Upper lobe of right lung (tissue), 1 donor: ENCODE measurements around the gene SLC12A4. TPM values are rescaled to one million over a fixed set of nuclear protein-coding genes. Genes with fewer than 3 reads are reported as not detected.

ENCODE experiments used
- ATAC-seq: fragments of 200-7000 bp; cut with Tn5 transposase; one replicate; pipeline ENCODE4 v1.9.1; 2020; ENCODE audit warnings: mild to moderate bottlenecking, moderate library complexity
- DNase-seq: peaks from one replicate; pipeline ENCODE4 v3.0.0-alpha.2; 2020
- H3K27ac ChIP-seq: fragments of 200-600 bp; one replicate; pipeline ENCODE4 v1.8.0; 2022
- H3K27me3 ChIP-seq: fragments of 200-600 bp; one replicate; pipeline ENCODE4 v1.8.0; 2022; ENCODE audit warnings: mild to moderate bottlenecking
- H3K36me3 ChIP-seq: fragments of 200-600 bp; one replicate; pipeline ENCODE4 v1.8.0; 2022
- H3K4me1 ChIP-seq: fragments of 200-600 bp; one replicate; pipeline ENCODE4 v1.8.0; 2022
- H3K4me3 ChIP-seq: fragments of 200-600 bp; one replicate; pipeline ENCODE4 v1.8.0; 2022; ENCODE audit warnings: mild to moderate bottlenecking
- H3K9me3 ChIP-seq: fragments of 200-600 bp; one replicate; pipeline ENCODE4 v1.8.0; 2022
- CTCF ChIP-seq: fragments of 200-600 bp; IDR thresholded peaks from one replicate; pipeline ENCODE4 v1.8.0; 2022; ENCODE audit warnings: antibody characterized with exemption
- intact Hi-C: fragments of 100-400 bp; cut with DNase I; formaldehyde crosslinking; loops from one replicate; pipeline ENCODE4 v1.11.0; 2022
- total RNA-seq: library from RNA; stranded (reverse); fragmentation: NEBNext Ultra II Directional; extraction: Animal tissue kit (Norgen Biotek cat#: 25700); gene quantifications from one replicate; pipeline ENCODE4 v1.2.1, GENCODE V29; 2021
- donor health status: DM: no; HTN: yes; CAD: no; lungs with severe emphysema.

Gene SLC12A4
- total RNA-seq, 1 donor from 2014 or later: 102 TPM

GRCh38 chr16:67933805-67934204 is 34.6 kb downstream of the SLC12A4 start:
- Histone ChIP-seq H3K4me3 (no peak overlapping the region), H3K4me1 (peaks cover 17% of the 10 kb centered on the region), H3K36me3 (peaks cover 26% of the 10 kb centered on the region), H3K27ac (no peak overlapping the region), H3K9me3 (no peaks in the 10 kb centered on the region), H3K27me3 (no peaks in the 10 kb centered on the region)
- intact Hi-C loops: no loop called here
- TF ChIP-seq CTCF: no peak
- DNase-seq (no peak), ATAC-seq (no peak)

GRCh38 chr16:67932462-67932840 is 36.0 kb downstream of the SLC12A4 start:
- intact Hi-C loops: no loop called here
- Histone ChIP-seq H3K27ac (no peak overlapping the region), H3K4me1 (peaks cover 12% of the 10 kb centered on the region), H3K9me3 (no peaks in the 10 kb centered on the region), H3K4me3 (no peak overlapping the region), H3K36me3 (peaks cover 38% of the 10 kb centered on the region), H3K27me3 (no peaks in the 10 kb centered on the region)
- no peak for TF ChIP-seq CTCF
- no peak for DNase-seq
- ATAC-seq: no peak

GRCh38 chr16:67931712-67932461 is 36.5 kb downstream of the SLC12A4 start, which contains the start of gene CTRL:
Gene CTRL, minus strand, starts transcription at chr16:67931862. Its CDS starts 10 bp downstream, at chr16:67931852.
- Histone ChIP-seq H3K9me3 (no peaks in the 10 kb centered on the region), H3K27me3 (no peaks in the 10 kb centered on the region), H3K27ac (no peak within 1 kb of the TSS), H3K4me1 (peaks cover 7% of the 10 kb centered on the region), H3K4me3 (no peak within 1 kb of the TSS), H3K36me3 (peaks cover 42% of the 10 kb centered on the region)
- no peak for TF ChIP-seq CTCF
- DNase-seq (no peak), ATAC-seq (no peak)
- intact Hi-C loops: no loop called here

GRCh38 chr16:67930678-67931211 is 37.7 kb downstream of the SLC12A4 start:
- no peak for ATAC-seq

GRCh38 chr16:67930191-67930590 is 38.2 kb downstream of the SLC12A4 start:
- H3K4me1 ChIP-seq: peaks cover 15% of the 10 kb centered on the region
- no peaks in the 10 kb centered on the region for H3K9me3 ChIP-seq
- H3K36me3 ChIP-seq: peaks cover 42% of the 10 kb centered on the region
- no peak overlapping the region for H3K27ac ChIP-seq
- ATAC-seq (no peak), DNase-seq (no peak)
- intact Hi-C loops: no loop called here
- no peak for TF ChIP-seq CTCF
- no peaks in the 10 kb centered on the region for H3K27me3 ChIP-seq
- H3K4me3 ChIP-seq: no peak overlapping the region

More at GRCh38 chr16:67930678-67931211, 37.7 kb downstream of the SLC12A4 start:
- Histone ChIP-seq H3K27ac (no peak overlapping the region), H3K4me1 (peaks cover 15% of the 10 kb centered on the region), H3K27me3 (no peaks in the 10 kb centered on the region), H3K4me3 (no peak overlapping the region), H3K9me3 (no peaks in the 10 kb centered on the region), H3K36me3 (peaks cover 42% of the 10 kb centered on the region)
- TF ChIP-seq CTCF: no peak
- DNase-seq: no peak
- intact Hi-C loops: no loop called here
